ENCODE results near the gene GPAM.

DNA sequence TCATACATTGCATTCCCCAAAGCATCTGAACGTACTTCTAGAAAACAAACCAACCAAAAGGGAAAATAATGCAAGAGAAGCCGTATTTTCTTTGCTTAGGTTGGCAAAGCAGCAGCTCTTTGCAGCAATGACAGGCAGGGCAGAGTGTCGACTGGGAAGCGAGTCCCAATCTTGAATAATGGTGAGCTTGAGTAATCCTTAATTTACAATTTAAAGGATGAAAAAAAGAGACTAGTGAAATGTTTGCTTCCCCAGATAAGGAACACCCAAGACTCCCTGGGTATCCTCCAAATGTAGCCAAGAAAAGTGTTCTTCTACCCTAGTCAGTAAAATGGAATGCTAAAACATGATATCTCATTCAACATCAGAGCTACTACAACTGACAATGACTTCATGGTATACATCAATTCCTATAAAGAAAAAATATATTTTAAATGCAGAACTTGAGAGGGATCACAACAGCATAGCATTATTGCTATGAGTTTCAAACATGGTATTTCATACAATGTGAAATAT is 32.0 kb downstream of the GPAM start:
- TF ChIP-seq POLR2A (IDR thresholded peaks at IDR 0.05), result no peak
- TF ChIP-seq, protein P1, sequence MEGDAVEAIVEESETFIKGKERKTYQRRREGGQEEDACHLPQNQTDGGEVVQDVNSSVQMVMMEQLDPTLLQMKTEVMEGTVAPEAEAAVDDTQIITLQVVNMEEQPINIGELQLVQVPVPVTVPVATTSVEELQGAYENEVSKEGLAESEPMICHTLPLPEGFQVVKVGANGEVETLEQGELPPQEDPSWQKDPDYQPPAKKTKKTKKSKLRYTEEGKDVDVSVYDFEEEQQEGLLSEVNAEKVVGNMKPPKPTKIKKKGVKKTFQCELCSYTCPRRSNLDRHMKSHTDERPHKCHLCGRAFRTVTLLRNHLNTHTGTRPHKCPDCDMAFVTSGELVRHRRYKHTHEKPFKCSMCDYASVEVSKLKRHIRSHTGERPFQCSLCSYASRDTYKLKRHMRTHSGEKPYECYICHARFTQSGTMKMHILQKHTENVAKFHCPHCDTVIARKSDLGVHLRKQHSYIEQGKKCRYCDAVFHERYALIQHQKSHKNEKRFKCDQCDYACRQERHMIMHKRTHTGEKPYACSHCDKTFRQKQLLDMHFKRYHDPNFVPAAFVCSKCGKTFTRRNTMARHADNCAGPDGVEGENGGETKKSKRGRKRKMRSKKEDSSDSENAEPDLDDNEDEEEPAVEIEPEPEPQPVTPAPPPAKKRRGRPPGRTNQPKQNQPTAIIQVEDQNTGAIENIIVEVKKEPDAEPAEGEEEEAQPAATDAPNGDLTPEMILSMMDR (IDR thresholded peaks at IDR 0.05), result no peak
- TF ChIP-seq POLR2AphosphoS5 (IDR thresholded peaks at IDR 0.05), result no peak
- TF ChIP-seq EP300 (IDR thresholded peaks at IDR 0.05), result no peak

Measured in gastroesophageal sphincter (tissue), 3 donors.